Sigmoid colon (tissue), 7 donors: ENCODE results near the gene POLR2B. TPM values are rescaled to one million over a fixed set of nuclear protein-coding genes. Genes with fewer than 3 reads are reported as not detected.
A peak's percentile ranks its signal among the peaks of the same experiment; 100 is the strongest.

Source experiments
- DNase-seq: peaks from one replicate; pipeline ENCODE4 v3.0.0-alpha.2; 2019
- H3K27ac ChIP-seq, 4 donors: fragments of 200-600 bp; sonication (generic); one replicate each; pipeline ENCODE4 v1.5.1; 2016 to 2019; ENCODE audit warnings: mild to moderate bottlenecking in 1 of 4
- H3K27me3 ChIP-seq, 3 donors: fragments of 200-600 bp; sonication (generic); one replicate each; pipeline ENCODE4 v1.5.1; 2019; ENCODE audit warnings: mild to moderate bottlenecking in 1 of 3
- H3K36me3 ChIP-seq, 4 donors: fragments of 200-600 bp; sonication (generic); one replicate each; pipeline ENCODE4 v1.5.1; 2016 to 2019
- H3K4me1 ChIP-seq, 4 donors: fragments of 200-600 bp; sonication (generic); one replicate each; pipeline ENCODE4 v1.5.1; 2017 to 2019
- H3K4me3 ChIP-seq, 4 donors: fragments of 200-600 bp; sonication (generic); one replicate each; pipeline ENCODE4 v1.5.1; 2017 to 2019; ENCODE audit warnings: mild to moderate bottlenecking in 2 of 4, moderate library complexity in 1 of 4
- H3K9me3 ChIP-seq, 4 donors: fragments of 200-600 bp in 3 of 4; sonication (generic) in 3 of 4; one replicate each; pipeline versions ENCODE4 v1.5.1 to v1.6.1; 2013 to 2019
- CTCF ChIP-seq, 4 experiments: fragments of 450-650 bp in 3 of 4; fragments of 200-600 bp in 1 of 4; IDR thresholded peaks; one replicate each; pipeline ENCODE4 v1.5.1; 2016 to 2019; ENCODE audit warnings: antibody characterized with exemption in 4 of 4, mild to moderate bottlenecking in 3 of 4, moderate library complexity in 2 of 4
- EP300 ChIP-seq, 4 donors: sonication (generic); formaldehyde crosslinking; IDR thresholded peaks; one replicate each; pipeline ENCODE4 v1.6.1; 2017; ENCODE audit warnings: antibody characterized with exemption in 4 of 4
- POLR2A ChIP-seq, 2 donors: fragments of 450-650 bp; IDR thresholded peaks; one replicate each; pipeline ENCODE4 v1.6.1; 2016; ENCODE audit warnings: antibody characterized with exemption in 2 of 2, mild to moderate bottlenecking in 2 of 2, moderate library complexity in 2 of 2
- POLR2AphosphoS5 ChIP-seq, 4 donors: sonication (generic); formaldehyde crosslinking; IDR thresholded peaks; one replicate each; pipeline ENCODE4 v1.6.1; 2017; ENCODE audit warnings: antibody characterized with exemption in 4 of 4
- WGBS, 2 donors: extraction: QIAGEN DNeasy Blood & Tissue Kit; methylation state at CpG; one replicate each; pipeline ENCODE4 v1.1.7; 2013; 5-methylcytosine and 5-hydroxymethylcytosine counted together
- intact Hi-C: fragments of 100-400 bp; cut with DNase I; formaldehyde crosslinking; loops from one replicate; pipeline ENCODE4 v1.15.1; 2023
- polyA plus RNA-seq, 3 donors: library from polyadenylated mRNA; stranded (reverse); fragments of 200-250 nt; gene quantifications; one replicate each; pipeline ENCODE4 v1.2.3, GENCODE V29; 2013
- total RNA-seq, 4 donors: library from RNA; depleted of rRNA; stranded (reverse); fragments of >200 nt; gene quantifications; one replicate each; pipeline ENCODE4 v1.1.0, GENCODE V29; 2016
- donor health status: healthy with polysubstance abuse.
- donor health status: Bipolar disorder and iron deficiency.
- donor health status: healthy.

The POLR2B gene
- total and polyA plus RNA-seq, 7 donors = 21.6 to 87.8 (median 57.6) TPM

GRCh38 chr4:56999751-57000150 lies 21.1 kb downstream of the POLR2B start:
- no peaks in the 10 kb centered on the region for H3K27me3 ChIP-seq
- 92 to 100% methylated on average over 1 of the region's 1 CpG for WGBS, 2 donors
- intact Hi-C loops = no loop called here
- peaks cover 14 to 80% (median 22%) of the 10 kb centered on the region in 4 donors for H3K36me3 ChIP-seq
- no peak for DNase-seq
- H3K4me3 ChIP-seq = no peak overlapping the region
- H3K27ac ChIP-seq = no peak overlapping the region
- TF ChIP-seq POLR2A (IDR thresholded peaks at IDR 0.05) (no peak), EP300 (IDR thresholded peaks at IDR 0.05) (no peak), POLR2AphosphoS5 (IDR thresholded peaks at IDR 0.05) (no peak), CTCF (IDR thresholded peaks at IDR 0.05) (no peak)
- no peaks in the 10 kb centered on the region for H3K9me3 ChIP-seq
- H3K4me1 ChIP-seq = peaks cover 0 to 12% (median 10%) of the 10 kb centered on the region in 4 donors

GRCh38 chr4:57013543-57014120 lies 34.9 kb downstream of the POLR2B start:
- no peaks in the 10 kb centered on the region for H3K27me3 ChIP-seq

GRCh38 chr4:57018980-57019379 lies 40.3 kb downstream of the POLR2B start:
- no peak overlapping the region for H3K27ac ChIP-seq
- TF ChIP-seq POLR2A (IDR thresholded peaks at IDR 0.05) (no peak), POLR2AphosphoS5 (IDR thresholded peaks at IDR 0.05) (no peak), CTCF (IDR thresholded peaks at IDR 0.05) (no peak), EP300 (IDR thresholded peaks at IDR 0.05) (no peak)
- H3K36me3 ChIP-seq = peaks cover 16 to 97% (median 32%) of the 10 kb centered on the region in 4 donors
- H3K4me1 ChIP-seq = no peaks in the 10 kb centered on the region
- DNase-seq = no peak
- intact Hi-C loops = no loop called here
- H3K9me3 ChIP-seq = no peaks in the 10 kb centered on the region
- H3K27me3 ChIP-seq = no peaks in the 10 kb centered on the region
- no peak overlapping the region for H3K4me3 ChIP-seq

More at GRCh38 chr4:57013543-57014120, 34.9 kb downstream of the POLR2B start:
- no peak for TF ChIP-seq EP300 (IDR thresholded peaks at IDR 0.05)
- no peaks in the 10 kb centered on the region for H3K9me3 ChIP-seq
- peaks cover 28 to 99% (median 46%) of the 10 kb centered on the region in 4 donors for H3K36me3 ChIP-seq
- no peaks in the 10 kb centered on the region for H3K4me1 ChIP-seq
- no peak for DNase-seq
- no peak overlapping the region for H3K27ac ChIP-seq
- intact Hi-C loops = no loop called here
- 39 to 71% methylated on average over 4 of the region's 4 CpGs for WGBS, 2 donors
- H3K4me3 ChIP-seq = no peak overlapping the region

GRCh38 chr4:57020467-57021101 lies 41.9 kb downstream of the POLR2B start:
- H3K4me3 ChIP-seq = no peak overlapping the region
- H3K9me3 ChIP-seq = no peaks in the 10 kb centered on the region
- TF ChIP-seq POLR2A (IDR thresholded peaks at IDR 0.05) (no peak), EP300 (IDR thresholded peaks at IDR 0.05) (no peak), CTCF (IDR thresholded peaks at IDR 0.05) (no peak), POLR2AphosphoS5 (IDR thresholded peaks at IDR 0.05) (no peak)
- DNase-seq = no peak
- peaks cover 21 to 97% (median 46%) of the 10 kb centered on the region in 4 donors for H3K36me3 ChIP-seq
- no peaks in the 10 kb centered on the region for H3K27me3 ChIP-seq
- WGBS, 2 donors = 79 to 88% methylated on average over 5 of the region's 5 CpGs
- H3K27ac ChIP-seq = peak overlapping the region in 1 of 4 donors; percentile 4
- intact Hi-C loops = no loop called here
- H3K4me1 ChIP-seq = no peaks in the 10 kb centered on the region

GRCh38 chr4:57023104-57023503 lies 44.4 kb downstream of the POLR2B start:
- 83 to 84% methylated on average over 4 of the region's 4 CpGs for whole genome bisulfite sequencing, 2 donors
- Histone ChIP-seq H3K36me3 (peaks cover 8 to 97% (median 52%) of the 10 kb centered on the region in 4 donors), H3K4me1 (peaks cover 0 to 2% (median under 1%) of the 10 kb centered on the region in 4 donors), H3K9me3 (no peaks in the 10 kb centered on the region), H3K4me3 (no peak overlapping the region), H3K27ac (no peak overlapping the region), H3K27me3 (no peaks in the 10 kb centered on the region)
- TF ChIP-seq POLR2A (IDR thresholded peaks at IDR 0.05) = no peak
- no peak for TF ChIP-seq CTCF (IDR thresholded peaks at IDR 0.05)
- no peak for TF ChIP-seq POLR2AphosphoS5 (IDR thresholded peaks at IDR 0.05)
- no peak for TF ChIP-seq EP300 (IDR thresholded peaks at IDR 0.05)
- intact Hi-C loops = no loop called here
- DNase-seq = no peak
